Gastroesophageal sphincter (tissue), 3 donors: Measurements from ENCODE around the gene RANGAP1.

Source experiments
- EP300 ChIP-seq: sonication (generic); formaldehyde crosslinking; IDR thresholded peaks from one replicate; pipeline ENCODE4 v1.6.1; 2017; ENCODE audit warnings: antibody characterized with exemption, mild to moderate bottlenecking
- POLR2A ChIP-seq, 2 donors: fragments of 450-650 bp; IDR thresholded peaks; one replicate each; pipeline ENCODE4 v1.6.1; 2017; ENCODE audit warnings: antibody characterized with exemption in 2 of 2, mild to moderate bottlenecking in 2 of 2, moderate library complexity in 1 of 2
- POLR2AphosphoS5 ChIP-seq: sonication (generic); formaldehyde crosslinking; IDR thresholded peaks from one replicate; pipeline ENCODE4 v1.6.1; 2017; ENCODE audit warnings: antibody characterized with exemption
- TF ChIP-seq, protein P1 (sequence below), 4 experiments: fragments of 200-600 bp in 2 of 4; fragments of 450-650 bp in 2 of 4; sonication (generic) in 1 of 4; IDR thresholded peaks; one replicate each; pipeline ENCODE4 v1.5.1; 2017 to 2019; ENCODE audit warnings: antibody characterized with exemption in 4 of 4, mild to moderate bottlenecking in 2 of 4, moderate library complexity in 2 of 4

DNA sequence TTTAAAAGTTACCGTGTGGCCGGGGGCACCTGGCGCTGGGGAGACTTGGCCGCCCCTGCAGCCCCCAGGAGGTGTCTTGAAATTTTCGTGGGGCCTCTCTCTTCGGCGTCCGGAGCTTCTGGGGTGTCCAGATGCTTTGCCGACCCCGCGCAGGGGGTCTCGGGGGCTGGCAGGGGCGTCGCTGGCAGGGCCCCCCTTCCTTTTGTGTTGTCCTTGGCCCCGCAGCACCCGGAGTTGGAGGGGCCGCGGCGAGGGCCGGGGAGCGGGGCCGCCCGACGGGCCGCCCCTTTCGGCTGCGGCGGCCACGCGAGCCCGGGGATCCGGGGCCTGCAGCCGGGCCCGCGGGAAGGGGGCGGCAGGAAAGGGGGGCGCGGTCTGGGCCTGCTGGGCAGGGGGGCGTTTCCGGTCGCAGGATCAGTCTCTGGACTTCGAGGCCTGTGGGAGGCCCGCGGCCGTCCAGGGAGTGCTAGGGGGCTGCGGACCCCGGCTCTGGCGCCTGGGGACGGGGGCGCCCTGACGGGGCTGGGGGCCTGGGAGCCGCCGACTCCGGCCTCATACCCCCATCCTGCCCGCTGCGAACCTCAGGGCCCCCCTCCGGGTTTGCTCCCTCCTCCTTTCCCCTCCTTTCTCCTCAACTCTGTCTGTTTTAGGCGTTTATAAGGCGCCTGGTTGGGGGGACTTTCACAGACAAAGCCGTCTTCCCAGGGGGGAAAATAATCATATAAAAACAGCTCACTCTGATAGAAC lies 16.2 kb upstream of the RANGAP1 start:
- TF ChIP-seq, protein P1, sequence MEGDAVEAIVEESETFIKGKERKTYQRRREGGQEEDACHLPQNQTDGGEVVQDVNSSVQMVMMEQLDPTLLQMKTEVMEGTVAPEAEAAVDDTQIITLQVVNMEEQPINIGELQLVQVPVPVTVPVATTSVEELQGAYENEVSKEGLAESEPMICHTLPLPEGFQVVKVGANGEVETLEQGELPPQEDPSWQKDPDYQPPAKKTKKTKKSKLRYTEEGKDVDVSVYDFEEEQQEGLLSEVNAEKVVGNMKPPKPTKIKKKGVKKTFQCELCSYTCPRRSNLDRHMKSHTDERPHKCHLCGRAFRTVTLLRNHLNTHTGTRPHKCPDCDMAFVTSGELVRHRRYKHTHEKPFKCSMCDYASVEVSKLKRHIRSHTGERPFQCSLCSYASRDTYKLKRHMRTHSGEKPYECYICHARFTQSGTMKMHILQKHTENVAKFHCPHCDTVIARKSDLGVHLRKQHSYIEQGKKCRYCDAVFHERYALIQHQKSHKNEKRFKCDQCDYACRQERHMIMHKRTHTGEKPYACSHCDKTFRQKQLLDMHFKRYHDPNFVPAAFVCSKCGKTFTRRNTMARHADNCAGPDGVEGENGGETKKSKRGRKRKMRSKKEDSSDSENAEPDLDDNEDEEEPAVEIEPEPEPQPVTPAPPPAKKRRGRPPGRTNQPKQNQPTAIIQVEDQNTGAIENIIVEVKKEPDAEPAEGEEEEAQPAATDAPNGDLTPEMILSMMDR (IDR thresholded peaks at IDR 0.05), result no peak
- no peak for TF ChIP-seq POLR2A (IDR thresholded peaks at IDR 0.05)
- no peak for TF ChIP-seq POLR2AphosphoS5
- no peak for TF ChIP-seq EP300
